COLO668 (cell line): Measurements from ENCODE around the gene TMEM245.

Experiments used
- DNase-seq: peaks from one replicate; lab custom pipeline; 2025; ENCODE audit not compliant: unreplicated experiment; lab: John Stamatoyannopoulos, UW

TMEM245 gene

GRCh38 chr9:109119439-109120203 is at the start of gene TMEM245:
TSS of gene TMEM245 (minus strand) at chr9:109119947. CDS start at chr9:109119913, 34 bp downstream.
- peak; percentile 96 for DNase-seq

DNA sequence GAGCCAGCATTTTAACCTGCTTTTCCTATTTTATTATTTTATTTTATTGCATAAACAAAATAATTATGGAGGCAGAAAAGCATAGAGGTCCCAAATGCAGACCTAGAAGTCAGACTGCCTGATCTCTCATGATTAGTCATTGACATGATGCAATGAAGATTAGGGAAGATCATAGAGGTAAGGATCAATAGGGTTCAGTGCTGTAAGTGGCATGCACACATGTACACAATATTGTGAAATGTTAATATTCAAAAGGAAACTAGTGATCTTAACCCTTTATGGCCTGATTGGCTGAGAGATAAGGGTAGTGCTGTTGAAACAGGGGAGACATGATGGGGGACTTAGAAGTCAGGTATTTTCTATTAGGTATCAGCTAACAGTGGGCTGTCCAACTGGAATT is 48.4 kb upstream of the TMEM245 start:
- DNase-seq: no peak

DNA sequence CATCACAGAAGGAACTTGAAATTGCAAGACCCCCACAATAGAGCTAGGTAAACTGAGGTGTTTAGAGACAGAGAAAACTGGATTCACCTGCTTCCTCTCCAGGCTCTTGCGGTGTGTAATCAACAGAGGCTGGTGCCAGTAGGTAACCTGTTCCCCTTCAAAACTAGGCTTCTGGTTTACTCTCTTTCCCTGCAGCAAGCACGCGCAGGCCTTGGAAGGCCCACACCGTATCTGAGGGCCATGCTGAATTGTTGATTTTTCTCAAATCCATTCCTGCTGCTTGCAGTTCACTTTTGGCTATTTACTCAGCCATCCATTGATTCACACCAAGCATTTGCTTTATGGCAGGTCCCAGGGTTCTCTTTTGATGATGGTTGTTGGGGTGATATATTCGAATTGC is 48.0 kb upstream of the TMEM245 start:
- DNase-seq: no peak

- DNase-seq: peak; percentile 30
Observed at GRCh38 chr9:109166771-109167601, 47.2 kb upstream of the TMEM245 start, which contains the start of gene FRRS1L. TSS of gene FRRS1L (minus strand) at chr9:109167249. CDS start at chr9:109167138, 111 bp downstream.

DNA sequence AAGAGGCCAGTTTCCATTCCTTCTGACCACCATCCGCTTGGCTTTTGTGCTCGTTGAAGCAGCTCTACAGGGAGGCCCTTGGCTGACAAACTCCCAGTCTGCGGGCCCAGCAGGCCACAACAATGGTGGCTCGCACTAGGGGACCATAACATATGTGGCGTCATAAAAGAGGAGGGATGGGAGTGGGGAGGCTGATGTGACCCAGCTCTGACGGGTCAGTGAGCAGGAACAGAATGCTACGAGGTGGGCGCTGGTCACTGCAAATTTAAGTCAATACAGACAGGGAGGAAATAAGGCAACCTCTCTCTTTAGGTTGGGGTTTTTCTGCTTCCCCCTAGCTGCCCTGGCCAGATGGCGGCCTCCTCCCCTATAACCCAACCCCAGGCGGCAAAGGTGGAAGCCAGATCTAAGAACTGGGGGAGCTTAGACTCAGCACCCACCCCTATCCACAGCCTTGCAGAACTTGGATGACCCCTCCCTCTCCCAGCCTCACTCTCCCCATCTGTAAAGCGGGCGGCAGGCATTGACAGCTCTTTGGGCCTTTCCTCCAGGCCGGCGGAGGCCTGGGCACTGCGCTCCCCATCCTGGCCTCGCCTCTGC is 46.5 kb upstream of the TMEM245 start:
- DNase-seq: no peak

DNA sequence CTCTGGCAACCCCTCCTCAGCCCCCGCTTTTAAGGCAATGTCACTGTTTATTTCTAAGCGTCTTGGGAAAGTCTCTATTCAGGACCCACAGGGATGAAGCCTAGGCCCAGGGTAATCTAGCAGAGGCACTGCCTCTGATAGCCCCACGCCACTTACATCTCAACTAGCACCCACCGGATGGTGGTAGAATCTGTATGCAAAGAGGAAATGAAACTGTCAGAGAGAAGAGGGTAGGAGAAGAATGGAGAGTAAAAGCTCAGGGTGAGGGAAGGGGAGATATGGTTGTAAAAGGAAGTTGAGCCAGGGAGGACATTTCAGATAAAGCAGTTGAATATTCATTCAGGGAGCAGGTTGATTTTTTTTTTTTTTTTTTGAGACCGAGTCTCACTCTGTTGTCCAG is 44.3 kb upstream of the TMEM245 start:
- no peak for DNase-seq

GRCh38 chr9:109163194-109163593 is 43.4 kb upstream of the TMEM245 start:
- no peak for DNase-seq

DNA sequence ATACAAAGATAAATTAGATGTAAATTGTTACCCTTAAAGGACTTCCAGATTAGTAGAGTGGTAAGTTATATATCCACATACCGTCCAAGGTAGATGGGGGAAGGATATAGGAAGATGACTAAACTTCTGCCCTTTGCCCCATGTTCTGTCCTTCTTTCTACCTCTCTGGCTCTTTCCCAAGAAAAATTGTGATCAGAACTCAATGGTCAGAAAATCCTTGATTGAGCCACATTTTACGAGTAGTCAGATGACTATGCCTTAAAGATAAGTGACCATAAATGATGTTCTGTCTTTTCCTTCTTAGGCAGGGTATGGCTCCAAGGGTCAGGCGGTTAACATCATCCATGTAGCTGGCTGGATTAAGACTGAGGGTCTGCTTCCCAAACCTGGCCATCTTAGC is 42.9 kb upstream of the TMEM245 start:
- no peak for DNase-seq

- no peak for DNase-seq
Observed at GRCh38 chr9:109161471-109161870, 41.7 kb upstream of the TMEM245 start.

DNA sequence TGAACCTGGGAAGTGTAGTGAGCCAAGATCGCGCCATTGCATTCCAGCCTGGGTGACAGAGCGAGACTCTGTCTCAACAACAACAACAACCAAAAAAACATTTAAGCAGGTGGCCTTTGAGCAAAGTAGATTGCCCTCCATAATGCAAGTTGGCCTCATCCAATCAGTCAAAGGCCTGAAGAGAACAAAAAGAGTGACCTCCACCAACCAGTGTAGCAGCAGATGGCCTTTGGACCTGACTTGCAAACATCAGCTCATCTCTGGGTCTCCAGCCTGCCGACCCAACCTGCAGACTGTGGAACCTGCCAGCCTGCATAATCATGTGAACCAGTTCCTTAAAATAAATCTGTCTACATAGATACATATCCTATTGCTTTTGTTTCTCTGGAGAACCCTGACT is 39.8 kb upstream of the TMEM245 start:
- DNase-seq: no peak

DNA sequence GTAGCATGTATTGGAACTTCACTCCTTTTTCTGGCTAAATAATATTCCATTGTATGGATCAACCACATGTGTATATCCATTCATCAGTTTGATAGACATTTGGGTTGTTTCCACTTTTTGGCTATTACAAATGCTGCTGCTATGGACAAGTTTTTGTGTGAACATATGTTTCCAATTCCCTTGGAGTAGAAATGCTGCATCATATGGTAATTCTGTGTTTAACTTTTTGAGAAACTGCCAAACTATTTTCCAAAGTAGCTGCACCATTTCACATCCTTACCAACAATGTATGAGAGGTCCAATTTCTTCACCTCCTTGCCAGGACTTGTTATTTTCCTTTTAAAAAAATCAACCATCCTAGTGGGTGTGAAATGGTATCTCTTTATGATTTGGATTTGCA is 38.9 kb upstream of the TMEM245 start:
- no peak for DNase-seq

GRCh38 chr9:109156708-109157107 is 37.0 kb upstream of the TMEM245 start:
- no peak for DNase-seq

DNA sequence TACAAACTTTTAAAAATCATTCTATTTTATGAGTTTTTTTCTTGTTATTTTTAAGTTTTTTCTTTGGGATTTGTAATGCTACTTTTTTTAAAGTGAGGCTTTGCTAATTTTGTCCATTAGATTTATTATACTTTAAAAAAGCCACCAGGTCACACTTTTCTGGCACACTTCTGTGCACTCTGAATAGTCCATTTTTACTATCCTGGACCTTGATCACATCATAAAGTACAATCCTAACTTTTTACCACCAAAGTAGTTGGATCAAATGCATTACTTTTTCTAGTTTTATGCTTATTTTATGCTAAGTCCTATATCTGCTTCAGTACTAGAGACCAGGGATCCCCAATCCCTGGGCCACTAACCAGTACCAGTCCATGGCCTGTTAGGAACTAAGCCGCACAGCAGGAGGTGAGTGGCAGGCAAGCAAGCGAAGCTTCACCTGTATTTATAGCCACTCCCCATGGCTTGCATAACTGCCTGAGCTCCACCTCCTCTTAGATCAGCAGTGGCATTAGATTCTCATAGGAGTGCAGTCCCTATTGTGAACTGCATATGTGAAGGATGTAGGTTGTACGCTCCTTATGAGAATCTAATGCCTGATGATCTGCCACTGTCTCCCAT is 31.3 kb upstream of the TMEM245 start:
- DNase-seq: peak; percentile 17

GRCh38 chr9:109149722-109150121 is 30.0 kb upstream of the TMEM245 start:
- no peak for DNase-seq

DNA sequence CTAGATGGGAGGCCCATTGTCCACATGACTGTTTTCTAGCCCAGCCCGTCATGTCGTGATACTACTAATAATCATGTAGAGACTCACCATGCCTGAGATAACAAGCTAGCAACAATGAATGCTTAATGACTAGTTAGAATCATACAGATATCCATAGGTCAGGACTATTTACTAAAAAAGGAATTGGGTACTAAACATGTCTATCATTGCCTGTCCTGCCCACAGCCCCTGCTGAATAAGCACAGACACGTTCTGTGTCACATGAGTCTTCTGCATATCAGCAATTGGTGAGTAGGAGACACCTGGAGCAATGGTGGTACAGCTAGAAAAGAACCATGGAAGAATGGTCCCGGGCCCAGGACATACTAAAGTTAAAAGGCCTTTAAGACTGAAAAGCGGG is 29.3 kb upstream of the TMEM245 start:
- DNase-seq: no peak

- no peak for DNase-seq
Observed at GRCh38 chr9:109145051-109145450, 25.3 kb upstream of the TMEM245 start.

GRCh38 chr9:109143881-109144562 is 24.3 kb upstream of the TMEM245 start:
- peak; percentile 15 for DNase-seq

DNA sequence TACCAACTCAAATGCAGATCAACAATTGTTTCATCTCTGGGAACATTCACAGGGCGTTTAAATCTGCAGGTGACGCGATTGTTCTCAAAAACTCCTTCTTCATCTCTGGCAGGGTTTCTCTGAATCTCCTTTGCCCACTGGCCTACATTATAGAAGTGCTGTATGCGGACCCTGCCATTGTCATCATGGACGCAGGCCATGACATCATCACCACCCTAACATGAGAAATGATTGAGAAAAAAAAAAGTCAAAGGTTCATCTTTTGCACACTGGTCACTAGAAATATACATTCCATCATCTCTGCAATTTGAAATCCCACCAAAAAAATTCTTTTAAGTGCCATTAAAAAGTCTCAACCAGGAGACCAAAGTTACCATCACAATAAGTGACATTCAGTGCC is 21.6 kb upstream of the TMEM245 start:
- no peak for DNase-seq

DNA sequence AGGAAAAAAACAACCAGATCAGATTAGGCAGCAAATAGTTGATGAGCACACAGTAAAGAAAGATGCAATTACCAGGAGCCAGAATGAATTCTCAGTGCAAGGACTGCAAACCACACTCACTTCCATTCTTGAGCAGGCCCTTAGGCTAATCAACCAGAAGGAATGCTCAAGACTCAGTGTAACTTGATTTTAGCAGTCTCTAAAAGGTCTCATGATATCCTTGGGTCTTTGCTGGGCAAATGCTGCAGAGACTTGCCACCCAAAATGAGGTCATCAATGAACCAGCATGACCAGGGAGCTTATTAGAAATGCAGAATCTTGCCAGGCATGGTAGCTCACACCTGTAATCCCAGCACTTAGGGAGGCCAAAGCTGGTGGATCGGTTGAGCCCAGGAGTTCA is 20.1 kb upstream of the TMEM245 start:
- DNase-seq: no peak

GRCh38 chr9:109138421-109138820 is 18.7 kb upstream of the TMEM245 start:
- DNase-seq: no peak

GRCh38 chr9:109134167-109134578 is 14.4 kb upstream of the TMEM245 start:
- no peak for DNase-seq
